Parathyroid adenoma (tissue), 2 donors: ENCODE data around the gene LSR.
"Not testable (repeated sequence)": the region's sequence is repeated elsewhere in the genome, so short reads cannot be mapped to it uniquely, and the experiment has no call there.

ENCODE experiments used
- H2AFZ ChIP-seq: fragments of 300-600 bp; sonication (generic); one replicate; pipeline ENCODE4 v1.7.0; 2017; ENCODE audit warnings: antibody characterized with exemption, mild to moderate bottlenecking
- H3K27ac ChIP-seq: fragments of 300-600 bp; sonication (generic); one replicate; pipeline ENCODE4 v1.7.0; 2017
- H3K27me3 ChIP-seq: fragments of 300-600 bp; sonication (generic); one replicate; pipeline ENCODE4 v1.7.0; 2017; ENCODE audit warnings: low read length; ENCODE audit not compliant: control insufficient read depth, insufficient read depth
- H3K36me3 ChIP-seq: fragments of 300-600 bp; sonication (generic); one replicate; pipeline ENCODE4 v1.7.0; 2017; ENCODE audit warnings: low read length; ENCODE audit not compliant: control insufficient read depth, insufficient read depth
- H3K4me1 ChIP-seq: fragments of 300-600 bp; sonication (generic); one replicate; pipeline ENCODE4 v1.7.0; 2017; ENCODE audit warnings: control low read depth
- H3K4me2 ChIP-seq: fragments of 300-600 bp; sonication (generic); one replicate; pipeline ENCODE4 v1.7.0; 2017; ENCODE audit warnings: low read length
- H3K4me3 ChIP-seq: fragments of 300-600 bp; sonication (generic); one replicate; pipeline ENCODE4 v1.7.0; 2017; ENCODE audit warnings: low read depth, low read length
- H3K79me2 ChIP-seq: fragments of 300-600 bp; sonication (generic); one replicate; pipeline ENCODE4 v1.7.0; 2017; ENCODE audit warnings: control low read depth
- H3K9ac ChIP-seq: fragments of 300-600 bp; sonication (generic); one replicate; pipeline ENCODE4 v1.7.0; 2017; ENCODE audit warnings: mild to moderate bottlenecking
- H3K9me3 ChIP-seq: fragments of 300-600 bp; sonication (generic); one replicate; pipeline ENCODE4 v1.7.0; 2017; ENCODE audit warnings: low read length; ENCODE audit not compliant: control insufficient read depth
- TF ChIP-seq, protein P1 (sequence below): fragments of 300-600 bp; sonication (generic); IDR thresholded peaks from one replicate; pipeline ENCODE4 v1.7.0; 2017; ENCODE audit warnings: antibody characterized with exemption, mild to moderate bottlenecking
- donor health status: primary hyperparathyroidism.

LSR gene

DNA sequence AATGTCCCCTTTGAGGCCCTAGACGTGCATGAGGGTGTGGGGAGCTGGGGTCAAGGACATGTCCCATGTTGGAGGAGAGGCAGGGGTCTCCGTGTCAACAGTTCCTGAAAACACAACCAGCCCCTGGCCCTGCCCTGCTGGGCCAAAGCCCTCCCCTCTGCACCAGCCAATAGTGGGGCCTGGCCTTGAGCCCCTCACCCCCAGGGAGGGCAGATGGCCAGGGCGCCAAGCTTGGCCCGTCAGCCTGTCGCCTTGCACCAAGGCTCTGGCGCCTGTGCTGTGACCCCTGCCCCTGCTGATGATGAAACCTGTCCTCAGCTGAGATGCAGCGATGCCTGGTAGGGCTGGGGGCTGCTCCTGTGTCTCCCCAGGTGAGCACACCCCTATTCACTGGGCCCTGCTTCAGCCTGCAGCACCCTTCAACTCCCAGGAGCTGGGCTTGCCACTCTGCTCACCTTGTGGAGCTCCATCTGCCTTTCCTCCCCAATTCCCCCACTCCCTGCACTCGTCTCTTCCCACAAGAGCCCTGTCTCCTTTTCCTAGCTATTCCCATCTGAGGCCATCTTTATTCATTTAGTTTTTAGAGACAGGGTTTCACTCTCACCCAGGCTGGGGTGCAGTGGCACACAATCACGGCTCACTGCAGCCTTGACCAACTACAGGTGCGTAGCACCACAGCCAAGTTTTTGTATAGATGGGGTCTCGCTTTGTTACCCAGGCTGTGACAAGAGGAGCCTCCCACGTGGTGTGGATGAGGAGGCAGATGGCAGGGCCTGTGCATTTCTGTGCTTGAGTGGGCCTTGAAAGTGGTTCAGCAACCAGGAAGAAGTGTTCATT is 31.4 kb downstream of the LSR start:
- H3K9me3 ChIP-seq = no peaks in the 10 kb centered on the region
- H3K4me1 ChIP-seq = no peaks in the 10 kb centered on the region
- H3K9ac ChIP-seq = no peak overlapping the region
- H3K36me3 ChIP-seq = no peaks in the 10 kb centered on the region
- H3K79me2 ChIP-seq = no peaks in the 10 kb centered on the region
- no peak overlapping the region for H3K4me3 ChIP-seq
- H3K27ac ChIP-seq = no peak overlapping the region
- TF ChIP-seq, protein P1, sequence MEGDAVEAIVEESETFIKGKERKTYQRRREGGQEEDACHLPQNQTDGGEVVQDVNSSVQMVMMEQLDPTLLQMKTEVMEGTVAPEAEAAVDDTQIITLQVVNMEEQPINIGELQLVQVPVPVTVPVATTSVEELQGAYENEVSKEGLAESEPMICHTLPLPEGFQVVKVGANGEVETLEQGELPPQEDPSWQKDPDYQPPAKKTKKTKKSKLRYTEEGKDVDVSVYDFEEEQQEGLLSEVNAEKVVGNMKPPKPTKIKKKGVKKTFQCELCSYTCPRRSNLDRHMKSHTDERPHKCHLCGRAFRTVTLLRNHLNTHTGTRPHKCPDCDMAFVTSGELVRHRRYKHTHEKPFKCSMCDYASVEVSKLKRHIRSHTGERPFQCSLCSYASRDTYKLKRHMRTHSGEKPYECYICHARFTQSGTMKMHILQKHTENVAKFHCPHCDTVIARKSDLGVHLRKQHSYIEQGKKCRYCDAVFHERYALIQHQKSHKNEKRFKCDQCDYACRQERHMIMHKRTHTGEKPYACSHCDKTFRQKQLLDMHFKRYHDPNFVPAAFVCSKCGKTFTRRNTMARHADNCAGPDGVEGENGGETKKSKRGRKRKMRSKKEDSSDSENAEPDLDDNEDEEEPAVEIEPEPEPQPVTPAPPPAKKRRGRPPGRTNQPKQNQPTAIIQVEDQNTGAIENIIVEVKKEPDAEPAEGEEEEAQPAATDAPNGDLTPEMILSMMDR = no peak
- no peak overlapping the region for H3K4me2 ChIP-seq
- no peaks in the 10 kb centered on the region for H3K27me3 ChIP-seq
- no peak overlapping the region for H2AFZ ChIP-seq

DNA sequence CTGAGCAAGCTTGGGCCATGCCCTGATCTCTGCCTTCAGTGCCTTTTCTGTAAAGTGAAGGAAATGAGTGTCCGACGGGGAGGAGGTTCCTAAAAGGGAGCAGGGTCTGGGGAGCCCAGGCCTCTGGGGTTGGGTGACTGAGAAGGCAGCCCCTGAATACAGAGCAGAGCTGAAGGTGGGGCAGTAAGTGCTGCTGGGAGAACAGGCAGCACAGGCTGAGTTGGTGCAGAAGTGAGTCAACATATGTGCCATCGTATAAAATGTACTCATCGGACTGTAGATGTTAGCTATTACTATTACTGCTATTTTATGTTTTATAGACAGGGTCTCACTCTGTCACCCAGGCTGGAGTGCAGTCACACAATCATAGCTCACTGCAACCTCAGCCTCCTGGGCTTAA is 32.5 kb downstream of the LSR start:
- H3K4me2 ChIP-seq = no peak overlapping the region
- no peak overlapping the region for H3K4me3 ChIP-seq
- no peak overlapping the region for H3K9ac ChIP-seq
- H3K27me3 ChIP-seq = no peaks in the 10 kb centered on the region
- H3K36me3 ChIP-seq = no peaks in the 10 kb centered on the region
- TF ChIP-seq, protein P1 = no peak
- no peaks in the 10 kb centered on the region for H3K4me1 ChIP-seq
- no peak overlapping the region for H3K27ac ChIP-seq
- H2AFZ ChIP-seq = no peak overlapping the region
- H3K9me3 ChIP-seq = no peaks in the 10 kb centered on the region
- H3K79me2 ChIP-seq = no peaks in the 10 kb centered on the region

DNA sequence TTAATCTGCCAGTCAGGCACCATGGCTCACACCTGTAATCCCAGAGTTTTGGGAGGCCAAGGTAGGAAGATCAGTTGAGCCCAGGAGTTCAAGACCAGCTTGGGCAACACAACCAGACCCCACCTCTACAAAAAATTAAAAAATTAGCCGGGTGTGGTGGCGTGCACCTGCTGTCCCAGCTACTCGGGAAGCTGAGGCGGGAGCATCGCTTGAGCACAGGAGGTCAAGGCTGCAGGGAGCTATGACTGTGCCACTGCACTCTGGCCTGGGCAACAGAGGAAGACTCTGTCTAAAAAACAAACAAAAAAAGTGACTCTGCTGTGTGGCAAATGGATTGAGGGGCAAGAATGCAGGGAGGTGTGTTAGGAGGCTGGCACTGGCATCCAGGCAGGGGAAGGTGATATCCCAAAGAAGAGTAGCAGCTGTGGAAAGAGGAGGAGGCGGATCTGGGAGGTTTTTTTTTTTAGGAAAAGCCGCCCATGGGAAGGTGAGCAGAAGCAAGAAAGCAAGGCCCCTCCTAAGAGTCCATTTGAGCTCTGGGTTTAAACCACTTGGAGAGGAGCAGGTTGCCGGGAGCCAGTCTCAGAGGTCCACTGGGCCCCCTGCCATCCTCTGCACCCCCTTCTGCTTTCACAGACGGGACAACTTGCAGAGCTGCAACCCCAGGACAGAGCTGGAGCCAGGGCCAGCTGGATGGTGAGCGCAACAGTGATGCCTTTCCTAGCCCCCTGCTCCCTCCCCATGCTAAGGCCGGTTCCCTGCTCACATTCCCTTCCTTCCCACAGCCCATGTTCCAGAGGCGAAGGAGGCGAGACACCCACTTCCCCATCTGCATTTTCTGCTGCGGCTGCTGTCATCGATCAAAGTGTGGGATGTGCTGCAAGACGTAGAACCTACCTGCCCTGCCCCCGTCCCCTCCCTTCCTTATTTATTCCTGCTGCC is 35.6 kb downstream of the LSR start:
- Histone ChIP-seq H2AFZ (no peak overlapping the region), H3K9ac (no peak overlapping the region), H3K4me2 (no peak overlapping the region), H3K4me3 (no peak overlapping the region), H3K36me3 (no peaks in the 10 kb centered on the region), H3K4me1 (no peaks in the 10 kb centered on the region), H3K9me3 (no peaks in the 10 kb centered on the region), H3K79me2 (no peaks in the 10 kb centered on the region), H3K27ac (no peak overlapping the region), H3K27me3 (no peaks in the 10 kb centered on the region)
- TF ChIP-seq, protein P1 = no peak

- Histone ChIP-seq H2AFZ (no peak overlapping the region), H3K9ac (no peak overlapping the region), H3K27ac (no peak overlapping the region), H3K79me2 (no peaks in the 10 kb centered on the region), H3K4me2 (no peak overlapping the region), H3K4me3 (no peak overlapping the region), H3K4me1 (no peaks in the 10 kb centered on the region), H3K9me3 (no peaks in the 10 kb centered on the region), H3K27me3 (no peaks in the 10 kb centered on the region), H3K36me3 (no peaks in the 10 kb centered on the region)
- TF ChIP-seq, protein P1 = no peak
Observed at GRCh38 chr19:35285095-35285449, 36.3 kb downstream of the LSR start.

- H2AFZ ChIP-seq, H3K36me3 ChIP-seq, H3K27me3 ChIP-seq, H3K9ac ChIP-seq, H3K9me3 ChIP-seq, H3K27ac ChIP-seq, H3K4me3 ChIP-seq, H3K79me2 ChIP-seq, H3K4me2 ChIP-seq, H3K4me1 ChIP-seq: not testable (repeated sequence)
Observed at GRCh38 chr19:35285465-35285864, 36.7 kb downstream of the LSR start.

GRCh38 chr19:35286101-35286500 is 37.3 kb downstream of the LSR start:
- H3K36me3 ChIP-seq, H3K4me3 ChIP-seq, H3K79me2 ChIP-seq, H3K9ac ChIP-seq, H3K9me3 ChIP-seq, H3K27ac ChIP-seq, H3K4me2 ChIP-seq, H3K27me3 ChIP-seq, H3K4me1 ChIP-seq, H2AFZ ChIP-seq: not testable (repeated sequence)
